HL-60/S4 treated with retinoic acid at 250 ng/mL for 4 days and 3 days (cell line): Measurements from ENCODE around the gene PI4KB.
"Not testable (repeated sequence)": the region's sequence is repeated elsewhere in the genome, so short reads cannot be mapped to it uniquely, and the experiment has no call there.

Source experiments
- in situ Hi-C: fragments of 300-500 bp; cut with MboI; formaldehyde crosslinking; loops from 2 replicates; pipeline ENCODE4 v1.7.0; 2022; ENCODE audit warnings: low sequenced_read_pairs

PI4KB gene

DNA sequence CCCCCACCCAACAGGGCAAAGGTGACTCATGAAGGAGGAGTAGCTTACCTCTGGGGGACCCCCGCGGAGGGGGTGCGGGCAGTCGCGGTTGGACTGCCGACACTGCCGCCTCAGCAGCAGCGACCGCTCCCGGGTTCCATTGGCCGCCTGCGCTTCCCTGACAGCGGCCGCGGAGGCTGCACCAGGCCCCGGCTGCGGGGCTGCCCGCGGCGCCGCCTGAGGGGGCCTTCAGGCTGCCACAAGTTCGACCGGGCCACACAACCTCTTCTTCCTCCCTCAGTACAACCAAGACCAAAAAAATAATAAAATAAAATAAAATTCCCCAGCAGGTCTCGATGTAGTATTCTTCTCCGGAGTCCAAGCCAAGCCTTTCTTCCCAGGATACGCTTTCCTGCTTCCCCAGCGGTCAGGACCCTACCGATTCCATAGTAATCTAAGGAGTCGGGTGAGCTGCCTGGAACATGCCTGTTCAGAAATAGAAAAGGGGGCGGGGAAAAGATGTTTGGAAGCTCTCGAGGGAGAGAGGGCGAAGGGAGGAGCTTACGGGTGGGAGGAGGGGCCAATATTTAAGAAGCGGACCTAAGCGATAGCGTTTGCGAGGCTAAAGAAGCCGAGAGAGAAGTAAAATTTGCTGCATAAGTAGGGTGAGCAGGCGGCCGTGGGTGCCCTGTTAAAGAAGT lies at the start of gene PI4KB:
PI4KB (minus strand) TSS at position 194 of the 680 bp plus-strand sequence. CDS start 10,935 bp downstream, outside the sequence.
- in situ Hi-C loops = no loop called here

- in situ Hi-C loops = no loop called here
Observed at GRCh38 chr1:151373196-151373595, 46.0 kb upstream of the PI4KB start.

DNA sequence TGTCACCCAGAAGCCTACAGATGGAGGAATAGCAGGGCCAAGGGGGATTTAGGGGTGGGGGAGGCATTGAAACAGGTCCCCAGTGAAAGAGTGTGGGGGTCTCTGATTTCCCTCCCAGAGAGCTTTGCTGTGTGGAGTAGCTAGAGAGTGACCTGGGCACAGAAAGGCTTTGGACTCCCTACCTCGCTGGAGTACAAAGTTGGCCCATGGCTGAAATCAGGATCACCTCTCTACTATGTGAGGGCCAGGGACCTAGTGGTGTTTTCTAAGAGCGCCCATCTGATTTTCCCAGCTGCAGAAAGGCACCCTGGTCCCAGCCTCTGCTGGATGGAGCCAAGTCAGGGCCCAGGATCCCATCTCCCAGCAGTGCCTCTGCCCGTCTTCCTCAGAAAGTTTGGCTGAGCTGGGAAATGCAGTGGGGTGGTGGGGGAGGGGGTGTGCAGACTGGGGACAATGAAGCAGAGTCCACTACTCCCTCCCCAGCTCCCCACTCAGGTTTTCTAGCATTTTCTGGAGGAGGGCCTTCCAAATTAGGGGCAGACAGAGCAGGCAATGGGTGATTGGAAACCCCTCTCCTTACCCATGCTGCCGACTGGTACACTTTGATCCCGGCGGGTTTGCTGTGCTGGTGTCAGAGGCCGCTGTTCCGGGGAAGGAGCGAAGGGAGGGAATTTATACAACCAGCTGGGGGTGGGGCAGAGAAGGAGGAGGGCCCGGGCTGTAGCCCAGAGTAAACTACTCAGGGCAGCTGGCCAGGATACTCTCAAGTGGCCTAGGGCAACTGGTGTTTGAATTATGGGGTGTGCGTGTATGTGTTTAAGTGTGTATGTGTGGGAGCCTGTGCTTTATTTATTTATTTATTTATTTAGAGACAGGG lies 45.1 kb upstream of the PI4KB start, which contains the start of gene SELENBP1:
SELENBP1 (minus strand) TSS at position 648 of the 877 bp plus-strand sequence; CDS start at position 584, 64 bp downstream.
- in situ Hi-C loops = no loop called here

DNA sequence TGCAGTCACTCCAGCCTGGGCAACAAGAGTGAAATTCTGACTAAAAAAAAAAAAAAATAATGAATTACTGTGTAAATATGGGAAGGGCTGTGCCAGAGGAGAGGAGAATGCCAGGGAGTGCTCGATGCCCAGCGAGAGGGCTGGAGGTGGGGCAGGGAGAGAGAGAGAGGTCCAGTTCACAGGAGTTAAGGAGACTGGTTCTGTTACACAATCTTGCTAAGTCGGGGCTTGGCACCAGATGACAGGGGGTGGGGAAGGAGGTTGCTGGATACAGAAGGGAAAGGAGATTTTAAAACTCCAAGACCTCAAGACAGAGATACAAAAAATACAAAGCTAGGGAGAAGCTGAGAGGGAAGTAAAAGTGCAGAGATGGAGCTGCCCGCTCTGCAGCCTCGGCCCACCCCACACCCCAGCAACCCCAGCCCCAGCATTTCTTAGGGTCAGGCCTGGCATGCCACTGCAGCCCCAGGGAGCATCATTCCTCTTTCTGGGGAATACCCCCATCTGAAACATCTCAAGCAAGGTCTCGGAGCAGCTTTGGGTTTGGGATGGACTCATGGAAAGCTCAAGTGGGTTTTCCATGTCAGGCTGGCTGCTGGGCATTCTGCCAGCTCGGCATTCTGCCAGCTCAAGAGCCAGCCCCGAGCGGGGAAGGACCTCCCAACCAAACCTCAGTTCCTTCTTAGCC lies 44.3 kb upstream of the PI4KB start:
- in situ Hi-C loops = no loop called here

GRCh38 chr1:151370211-151370911 lies 43.1 kb upstream of the PI4KB start:
- in situ Hi-C loops = no loop called here

- in situ Hi-C loops = no loop called here
Observed at GRCh38 chr1:151369621-151370048, 42.4 kb upstream of the PI4KB start.

DNA sequence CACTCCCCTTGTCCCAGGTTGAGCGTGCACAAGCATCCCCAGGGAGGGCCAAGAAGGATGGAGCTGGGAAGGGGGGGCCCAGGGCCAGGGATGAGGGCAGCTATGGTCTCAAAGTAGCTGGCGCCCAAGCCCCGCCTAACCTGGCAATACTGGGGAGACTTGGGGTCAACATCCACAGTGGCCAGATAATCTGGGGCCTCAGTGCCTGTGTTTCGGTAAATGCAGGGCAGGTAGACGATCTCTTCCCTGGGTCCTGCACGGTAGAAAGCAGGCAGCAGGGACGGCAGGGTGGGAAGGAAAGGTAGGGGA lies 42.0 kb upstream of the PI4KB start:
- in situ Hi-C loops = no loop called here

DNA sequence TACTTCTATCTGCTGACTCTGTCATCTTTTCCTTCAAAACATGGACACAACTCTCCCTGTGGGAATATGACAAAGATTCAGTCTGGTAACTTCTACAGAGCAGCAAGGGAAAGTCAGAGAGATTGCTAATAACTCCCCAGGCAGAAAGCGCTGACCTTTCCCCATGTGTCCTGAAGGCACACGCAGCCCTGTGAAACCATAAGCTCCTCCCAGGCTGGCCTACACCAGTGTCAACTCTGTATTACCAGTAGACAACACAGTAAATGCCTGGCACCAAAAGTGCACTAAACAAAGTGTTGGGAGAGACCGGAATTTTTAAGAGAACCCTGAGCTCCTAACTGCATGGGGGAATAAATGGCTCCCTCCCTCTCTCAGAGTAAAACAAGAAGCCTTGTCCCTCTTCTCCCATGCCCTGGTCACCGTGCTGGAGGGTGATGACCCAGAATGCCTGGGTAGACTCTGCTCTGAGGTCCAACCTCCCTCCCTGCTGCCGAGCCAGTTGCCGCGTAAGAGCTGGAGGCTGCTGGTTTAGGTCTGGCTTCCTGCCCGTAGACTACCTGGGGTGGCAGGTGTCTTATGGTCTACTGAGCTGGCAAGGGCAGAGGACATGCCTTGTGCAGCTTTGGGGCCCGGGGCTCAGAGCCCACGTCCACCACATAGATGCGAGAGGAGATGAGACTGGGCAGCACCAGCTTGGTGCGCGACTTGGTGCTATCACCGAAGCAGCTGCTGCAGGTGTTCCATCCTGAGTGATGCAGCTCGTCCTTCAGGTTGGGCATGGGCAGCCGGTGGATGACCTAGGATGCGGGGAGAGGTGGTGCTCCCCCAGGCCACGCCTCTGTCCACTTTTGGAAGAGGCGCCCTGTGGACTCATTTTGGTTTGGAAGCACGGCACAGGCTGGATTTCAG lies 41.4 kb upstream of the PI4KB start:
- in situ Hi-C loops = no loop called here

DNA sequence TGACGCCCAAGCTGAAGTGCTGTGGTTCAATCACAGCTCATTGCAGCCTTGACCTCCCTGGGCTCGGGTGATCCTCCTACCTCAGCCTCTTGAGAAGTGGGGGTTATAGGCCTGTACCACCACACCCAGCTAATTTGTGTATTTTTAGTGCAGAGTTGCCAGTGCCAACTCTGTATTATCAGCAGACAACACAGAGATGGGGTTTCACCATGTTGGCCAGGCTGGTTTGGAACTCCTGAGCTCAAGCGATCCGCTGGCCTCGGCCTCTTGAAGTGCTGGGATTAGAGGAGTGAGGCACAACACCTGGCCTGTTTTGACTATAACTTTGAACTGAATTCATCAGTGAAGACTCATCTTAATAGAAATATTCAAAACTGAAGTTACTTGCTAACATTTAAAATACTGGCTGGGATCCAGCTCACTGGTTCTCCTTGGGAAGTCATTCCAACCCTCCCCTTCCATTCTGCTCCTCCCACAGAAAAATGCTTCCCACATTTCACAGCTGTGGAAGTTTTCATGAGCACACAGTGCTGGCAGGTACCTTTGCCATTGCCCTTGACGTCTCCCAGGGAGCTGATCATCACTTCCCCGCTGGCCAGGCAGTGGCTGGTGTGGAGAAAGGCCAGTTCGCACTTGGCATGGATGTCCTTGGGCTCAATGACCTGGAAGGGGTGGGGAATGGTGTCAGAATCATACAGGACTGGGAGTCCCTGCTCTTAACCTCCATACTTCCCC lies 40.6 kb upstream of the PI4KB start:
- in situ Hi-C loops = no loop called here

DNA sequence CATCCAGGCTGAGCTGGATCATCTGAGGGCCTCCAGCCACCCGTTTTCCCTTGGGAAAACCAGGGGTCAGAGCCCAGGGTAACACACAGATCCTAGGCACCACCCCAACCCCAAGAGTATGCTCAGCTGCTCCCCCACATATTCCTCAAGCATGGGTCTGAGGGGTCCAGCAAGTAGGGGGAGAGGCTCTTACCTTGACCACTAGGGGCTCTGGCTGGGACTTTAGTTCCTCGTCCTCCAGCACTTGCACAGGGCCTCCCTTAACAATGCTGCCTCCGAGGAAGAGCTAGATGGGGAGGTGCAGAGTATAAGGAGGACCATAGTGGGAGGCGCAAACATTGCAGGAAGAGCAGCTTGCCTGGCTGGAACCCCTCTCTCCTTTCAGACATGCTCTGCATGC lies 37.8 kb upstream of the PI4KB start:
- in situ Hi-C loops = no loop called here

DNA sequence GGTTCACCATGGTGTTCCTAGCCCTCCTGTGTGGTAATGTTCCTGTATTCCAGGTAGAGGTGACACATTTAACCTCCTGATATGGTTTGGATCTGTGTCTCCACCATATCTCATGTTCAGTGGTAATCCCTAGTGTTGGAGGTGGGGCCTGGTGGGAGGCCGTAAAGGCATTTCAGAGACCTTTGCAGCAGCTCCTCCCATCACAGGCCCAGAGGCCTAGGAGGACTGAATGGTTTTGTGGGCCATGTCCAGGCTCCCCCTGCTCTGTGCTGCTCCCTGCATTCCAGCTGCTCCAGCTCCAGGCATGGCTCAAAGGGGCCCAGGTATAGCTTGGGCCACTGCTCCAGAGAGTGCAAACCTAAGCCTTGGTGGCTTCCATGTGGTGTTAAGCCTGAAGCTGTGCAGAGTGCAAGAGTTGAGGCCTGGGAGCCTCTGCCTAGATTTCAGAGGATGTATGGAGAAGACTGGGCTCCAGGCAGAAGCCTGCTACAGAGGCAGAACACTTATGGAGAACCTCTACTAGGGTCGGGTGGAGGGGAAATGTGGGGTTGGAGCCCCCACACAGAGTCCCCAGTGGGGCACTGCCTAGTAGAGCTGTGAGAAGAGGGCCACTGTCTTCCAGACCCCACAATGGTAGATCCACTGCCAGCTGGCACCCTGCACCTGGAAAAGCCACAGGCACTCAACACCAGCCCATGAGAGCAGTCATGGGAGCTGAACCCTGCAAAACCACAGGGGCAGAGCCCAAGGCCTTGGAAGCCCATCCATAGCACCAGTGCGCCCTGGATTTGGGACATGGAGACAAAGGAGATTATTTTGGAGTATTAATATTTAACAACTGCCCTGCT lies 35.3 kb upstream of the PI4KB start:
- in situ Hi-C loops = no loop called here

DNA sequence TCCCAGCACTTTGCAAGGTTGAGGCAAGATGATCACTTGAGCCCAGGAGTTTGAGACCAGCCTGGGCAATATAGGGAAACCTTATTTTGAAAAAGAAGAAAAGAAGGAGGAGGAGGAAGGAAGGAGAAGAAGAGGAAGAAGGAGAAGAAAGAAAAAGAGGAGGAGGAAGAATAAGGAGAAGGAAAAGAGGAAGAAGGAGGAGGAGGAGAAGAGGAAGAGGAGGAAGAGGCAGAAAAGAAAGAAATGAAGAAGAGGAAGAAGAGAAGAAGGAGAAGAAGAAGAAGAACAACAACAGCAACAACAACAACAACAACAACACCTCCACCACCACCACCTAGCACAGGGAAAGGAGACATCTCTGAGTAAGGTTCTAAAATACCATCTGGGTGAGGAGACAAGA lies 34.7 kb upstream of the PI4KB start:
- in situ Hi-C loops = no loop called here

GRCh38 chr1:151356696-151357095 lies 29.5 kb upstream of the PI4KB start:
- in situ Hi-C loops = no loop called here

- in situ Hi-C loops = no loop called here
Observed at GRCh38 chr1:151352021-151352718, 25.0 kb upstream of the PI4KB start.

GRCh38 chr1:151350323-151350722 lies 23.1 kb upstream of the PI4KB start:
- in situ Hi-C loops = not testable (repeated sequence)

GRCh38 chr1:151347523-151348246 lies 20.5 kb upstream of the PI4KB start:
- in situ Hi-C loops = no loop called here
